Tibial artery (tissue), 4 donors: ENCODE measurements around the gene HHAT.
"Not testable (repeated sequence)": the region's sequence is repeated elsewhere in the genome, so short reads cannot be mapped to it uniquely, and the experiment has no call there.

Experiments
- DNase-seq, 2 donors: peaks; one replicate each; pipeline ENCODE4 v3.0.0-alpha.2; 2019
- H3K27ac ChIP-seq, 2 donors: fragments of 200-600 bp; sonication (generic) in 1 of 2; 1 replicate in 1 of 2; 2 replicates in 1 of 2; pipeline ENCODE4 v1.5.1; 2018 to 2019; ENCODE audit warnings: mild to moderate bottlenecking in 1 of 2
- H3K27me3 ChIP-seq, 2 donors: fragments of 200-600 bp; sonication (generic) in 1 of 2; one replicate each; pipeline versions ENCODE4 v1.5.1 to v1.6.0; 2016 to 2019
- H3K36me3 ChIP-seq, 3 donors: fragments of 200-600 bp; sonication (generic) in 2 of 3; one replicate each; pipeline ENCODE4 v1.5.1; 2016 to 2019; ENCODE audit warnings: mild to moderate bottlenecking in 2 of 3
- H3K4me1 ChIP-seq, 4 donors: fragments of 200-600 bp; sonication (generic) in 2 of 4; 1 replicate in 3 of 4; 2 replicates in 1 of 4; pipeline ENCODE4 v1.5.1; 2016 to 2019
- H3K4me3 ChIP-seq, 2 donors: fragments of 200-600 bp; sonication (generic) in 1 of 2; 1 replicate in 1 of 2; 2 replicates in 1 of 2; pipeline ENCODE4 v1.5.1; 2018 to 2019; ENCODE audit warnings: mild to moderate bottlenecking in 2 of 2
- H3K9me3 ChIP-seq, 3 donors: fragments of 200-600 bp; sonication (generic) in 1 of 3; one replicate each; pipeline ENCODE4 v1.5.1; 2016 to 2019
- CTCF ChIP-seq, 2 experiments: fragments of 200-600 bp in 1 of 2; fragments of 450-650 bp in 1 of 2; IDR thresholded peaks; one replicate each; pipeline ENCODE4 v1.5.1; 2017 to 2019; ENCODE audit warnings: antibody characterized with exemption in 2 of 2, mild to moderate bottlenecking in 1 of 2, moderate library complexity in 1 of 2
- intact Hi-C: fragments of 100-400 bp; cut with DNase I; formaldehyde crosslinking; loops from one replicate; pipeline ENCODE4 v1.15.0; 2023; ENCODE audit warnings: low total_unique reads

HHAT gene

DNA sequence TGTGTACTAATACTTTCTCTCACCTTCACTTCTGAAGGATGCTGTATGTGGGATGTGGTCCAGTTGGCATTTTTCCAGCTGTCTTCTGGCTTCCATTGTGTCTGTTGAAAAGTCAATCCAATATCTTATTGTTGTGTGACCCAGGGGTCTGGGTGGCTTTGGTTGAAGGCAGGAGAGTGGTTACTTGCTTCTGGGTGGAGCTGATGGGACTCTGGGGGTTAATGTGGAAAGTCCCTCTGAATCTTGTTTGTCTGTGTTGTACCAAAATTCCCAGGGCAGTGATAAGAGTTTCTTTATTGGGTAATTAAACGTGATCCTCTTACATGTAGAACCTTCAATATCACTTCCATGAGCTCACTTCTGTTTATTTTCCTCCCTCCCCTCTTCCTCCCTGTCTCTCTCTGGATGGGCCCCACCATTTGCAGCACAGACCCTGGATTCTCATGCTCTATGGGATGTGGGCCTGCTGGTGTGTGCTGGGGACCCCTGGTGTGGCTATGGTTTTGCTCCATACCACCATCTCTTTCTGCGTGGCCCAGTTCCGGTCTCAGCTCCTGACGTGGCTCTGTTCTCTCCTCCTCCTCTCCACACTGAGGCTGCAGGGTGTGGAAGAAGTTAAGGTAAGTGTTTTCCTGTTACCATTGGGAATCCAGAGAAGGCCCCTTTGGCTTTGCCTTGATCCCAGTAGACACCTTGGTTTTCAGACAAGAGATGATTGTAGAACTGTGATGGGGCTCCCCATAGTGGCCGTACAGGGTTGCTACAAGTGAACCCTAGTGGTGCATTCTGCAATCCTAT, 71.5 kb downstream of the HHAT start:
- H3K27ac ChIP-seq: no peak overlapping the region
- DNase-seq: peak in 1 of 2 donors; percentile 41
- H3K36me3 ChIP-seq: peaks cover 0 to 8% (median 0%) of the 10 kb centered on the region in 3 donors
- H3K9me3 ChIP-seq: no peaks in the 10 kb centered on the region
- no peaks in the 10 kb centered on the region for H3K27me3 ChIP-seq
- no peak overlapping the region for H3K4me3 ChIP-seq
- TF ChIP-seq CTCF (IDR thresholded peaks at IDR 0.05): peak; percentile 72 to 75
- intact Hi-C loops: loop anchor here (10.0 kb wide), 1 partner anchor 255 kb away; no protein-coding TSS in a partner anchor
- peaks cover 0 to 3% (median 0%) of the 10 kb centered on the region in 4 donors for H3K4me1 ChIP-seq

DNA sequence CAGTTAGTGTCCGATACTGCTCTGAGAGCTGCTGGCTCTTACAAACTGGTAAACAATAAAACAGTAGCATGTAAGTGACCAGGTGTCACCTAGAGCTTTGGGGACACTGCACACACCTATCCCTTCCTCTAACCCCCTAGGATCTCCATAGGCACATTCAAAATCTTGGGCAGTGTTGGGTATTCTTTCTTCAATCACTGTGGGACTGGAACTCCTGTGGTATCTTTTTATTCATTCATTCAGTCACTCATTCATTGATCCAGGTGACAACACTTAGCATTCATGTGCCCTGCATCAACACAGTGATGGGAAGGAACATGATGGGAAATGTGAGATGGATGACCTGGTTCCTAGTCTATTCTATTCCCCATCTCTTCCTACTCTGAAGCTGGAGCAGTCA, 73.9 kb downstream of the HHAT start:
- no peak overlapping the region for H3K27ac ChIP-seq
- no peaks in the 10 kb centered on the region for H3K9me3 ChIP-seq
- intact Hi-C loops: loop anchor here (10.0 kb wide), 1 partner anchor 258 kb away; no protein-coding TSS in a partner anchor
- DNase-seq: no peak
- peaks cover 0 to 8% (median 0%) of the 10 kb centered on the region in 3 donors for H3K36me3 ChIP-seq
- no peak for TF ChIP-seq CTCF (IDR thresholded peaks at IDR 0.05)
- no peaks in the 10 kb centered on the region for H3K4me1 ChIP-seq
- no peak overlapping the region for H3K4me3 ChIP-seq
- H3K27me3 ChIP-seq: no peaks in the 10 kb centered on the region

- no peaks in the 10 kb centered on the region for H3K4me1 ChIP-seq
- H3K27me3 ChIP-seq: no peaks in the 10 kb centered on the region
- H3K4me3 ChIP-seq: no peak overlapping the region
- no peak for TF ChIP-seq CTCF (IDR thresholded peaks at IDR 0.05)
- no peaks in the 10 kb centered on the region for H3K9me3 ChIP-seq
- H3K36me3 ChIP-seq: peaks cover 0 to 8% (median 0%) of the 10 kb centered on the region in 3 donors
- DNase-seq: no peak
- H3K27ac ChIP-seq: no peak overlapping the region
- intact Hi-C loops: loop anchor here (5.0 to 10.0 kb wide), 2 partner anchors 261 to 732 kb away; no protein-coding TSS in a partner anchor
Observed at GRCh38 chr1:210405316-210405715, 76.6 kb downstream of the HHAT start.

DNA sequence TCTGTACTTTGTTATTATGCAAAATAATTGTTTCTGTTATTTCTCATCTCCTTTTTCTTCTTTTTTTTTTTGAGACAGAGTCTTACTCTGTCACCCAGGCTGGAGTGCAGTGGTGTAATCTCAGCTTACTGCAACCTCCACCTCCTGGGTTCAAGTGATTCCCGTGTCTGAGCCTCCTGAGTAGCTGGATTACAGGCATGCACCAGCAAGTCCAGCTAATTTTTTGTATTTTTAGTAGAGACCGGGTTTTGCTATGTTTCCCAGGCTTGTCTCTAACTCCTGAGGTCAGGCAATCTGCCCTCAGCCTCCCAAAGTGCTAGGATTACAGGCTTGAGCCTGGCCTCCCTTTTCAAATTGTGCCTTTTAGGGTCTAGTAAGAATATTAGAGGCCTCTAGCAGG, 77.6 kb downstream of the HHAT start:
- intact Hi-C loops: loop anchor here (5.0 to 10.0 kb wide), 2 partner anchors 262 to 731 kb away; no protein-coding TSS in a partner anchor
- not testable (repeated sequence) for H3K27ac ChIP-seq, H3K27me3 ChIP-seq, H3K4me1 ChIP-seq, H3K9me3 ChIP-seq, H3K4me3 ChIP-seq, DNase-seq, H3K36me3 ChIP-seq

DNA sequence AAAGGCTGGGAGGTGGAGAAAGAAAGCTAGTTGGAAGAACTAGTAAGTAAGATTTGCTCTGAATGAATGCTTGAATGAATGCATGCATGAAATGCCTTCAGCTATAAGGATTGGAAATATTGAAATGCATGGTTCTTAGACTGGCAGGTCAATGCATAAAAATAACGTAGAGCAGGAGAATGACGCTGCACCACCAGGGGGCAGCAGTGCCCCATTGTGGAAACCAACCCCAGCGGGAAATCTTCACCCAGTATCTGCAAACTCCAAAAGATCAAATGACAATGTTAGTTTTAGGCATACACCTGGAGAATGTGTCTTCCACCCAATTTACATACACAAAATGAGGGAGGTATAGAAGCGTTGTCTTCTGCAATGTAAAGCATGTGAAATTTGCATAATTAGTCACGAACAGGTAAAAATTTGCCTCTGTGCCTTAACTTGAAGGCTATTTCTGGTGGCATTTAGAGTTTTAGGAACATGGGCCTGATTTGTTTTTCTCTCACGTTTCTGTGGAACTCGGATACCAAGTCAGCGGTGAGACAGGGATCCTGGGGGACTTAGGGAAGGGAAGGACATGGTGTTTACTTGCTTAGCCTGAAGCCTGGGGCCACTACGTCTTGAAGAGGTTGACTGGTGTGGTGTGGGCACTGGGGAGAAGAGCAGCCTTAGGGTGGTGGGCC, 78.6 kb downstream of the HHAT start:
- intact Hi-C loops: loop anchor here (5.0 to 10.0 kb wide), 2 partner anchors 263 to 730 kb away; no protein-coding TSS in a partner anchor
- DNase-seq: peak in 1 of 2 donors; percentile 56
- Histone ChIP-seq H3K4me1 (no peaks in the 10 kb centered on the region), H3K36me3 (peaks cover 0 to 2% (median 0%) of the 10 kb centered on the region in 3 donors), H3K9me3 (no peaks in the 10 kb centered on the region), H3K4me3 (no peak overlapping the region), H3K27me3 (no peaks in the 10 kb centered on the region), H3K27ac (no peak overlapping the region)
- TF ChIP-seq CTCF (IDR thresholded peaks at IDR 0.05): peak; percentile 81 to 98

- no peak for DNase-seq
- Histone ChIP-seq H3K27me3 (no peaks in the 10 kb centered on the region), H3K9me3 (no peaks in the 10 kb centered on the region), H3K27ac (no peak overlapping the region), H3K4me1 (no peaks in the 10 kb centered on the region), H3K36me3 (no peaks in the 10 kb centered on the region), H3K4me3 (no peak overlapping the region)
- intact Hi-C loops: loop anchor here (5.0 to 10.0 kb wide), 2 partner anchors 263 to 729 kb away; no protein-coding TSS in a partner anchor
- TF ChIP-seq CTCF (IDR thresholded peaks at IDR 0.05): no peak
Observed at GRCh38 chr1:210407887-210408252, 79.2 kb downstream of the HHAT start.
